ENCODE measurements around the gene ADAMTS20.

ADAMTS20 gene

GRCh38 chr12:43482311-43483085, 69.5 kb downstream of the ADAMTS20 start:
- DNase-seq (ENCODE audit: low spot score): no peak

- no peak for DNase-seq (ENCODE audit: low spot score)
These were observed 71.4 kb downstream of the ADAMTS20 start for GRCh38 chr12:43480591-43480990.

- no peak for DNase-seq (ENCODE audit: low spot score)
These were observed 89.3 kb downstream of the ADAMTS20 start for GRCh38 chr12:43462741-43463140.

GRCh38 chr12:43462080-43462479, 89.9 kb downstream of the ADAMTS20 start:
- no peak for DNase-seq (ENCODE audit: low spot score)

GRCh38 chr12:43459285-43459684, 92.7 kb downstream of the ADAMTS20 start:
- no peak for DNase-seq (ENCODE audit: low spot score)

GRCh38 chr12:43453761-43454160, 98.2 kb downstream of the ADAMTS20 start:
- no peak for DNase-seq (ENCODE audit: low spot score)

- DNase-seq (ENCODE audit: low spot score): no peak
These were observed 107.0 kb downstream of the ADAMTS20 start for GRCh38 chr12:43444940-43445564.

GRCh38 chr12:43436597-43436996, 115.4 kb downstream of the ADAMTS20 start:
- no peak for DNase-seq (ENCODE audit: low spot score)

- DNase-seq (ENCODE audit: low spot score): no peak
These were observed 117.4 kb downstream of the ADAMTS20 start for GRCh38 chr12:43434614-43435013.

GRCh38 chr12:43428088-43428600, 123.9 kb downstream of the ADAMTS20 start:
- DNase-seq (ENCODE audit: low spot score): no peak

GRCh38 chr12:43425361-43425760, 126.6 kb downstream of the ADAMTS20 start:
- no peak for DNase-seq (ENCODE audit: low spot score)

GRCh38 chr12:43416981-43417380, 135.0 kb downstream of the ADAMTS20 start:
- no peak for DNase-seq (ENCODE audit: low spot score)

- DNase-seq (ENCODE audit: low spot score): no peak
These were observed 144.0 kb downstream of the ADAMTS20 start for GRCh38 chr12:43407816-43408645.

GRCh38 chr12:43406801-43407200, 145.2 kb downstream of the ADAMTS20 start:
- no peak for DNase-seq (ENCODE audit: low spot score)

GRCh38 chr12:43402436-43402835, 149.6 kb downstream of the ADAMTS20 start:
- no peak for DNase-seq (ENCODE audit: low spot score)

GRCh38 chr12:43401096-43401495, 150.9 kb downstream of the ADAMTS20 start:
- DNase-seq (ENCODE audit: low spot score): no peak

GRCh38 chr12:43396671-43397070, 155.3 kb downstream of the ADAMTS20 start:
- no peak for DNase-seq (ENCODE audit: low spot score)

- no peak for DNase-seq (ENCODE audit: low spot score)
These were observed 159.9 kb downstream of the ADAMTS20 start for GRCh38 chr12:43392116-43392515.

- DNase-seq (ENCODE audit: low spot score): no peak
These were observed 170.1 kb downstream of the ADAMTS20 start for GRCh38 chr12:43381879-43382278.

- DNase-seq (ENCODE audit: low spot score): no peak
These were observed 173.6 kb downstream of the ADAMTS20 start for GRCh38 chr12:43378448-43378847.

GRCh38 chr12:43370263-43370662, 181.7 kb downstream of the ADAMTS20 start:
- no peak for DNase-seq (ENCODE audit: low spot score)

GRCh38 chr12:43362910-43363694, 188.9 kb downstream of the ADAMTS20 start:
- DNase-seq (ENCODE audit: low spot score): no peak

All from HuH-7 (cell line).